Type B pancreatic cell (in vitro differentiated cells): Measurements from ENCODE around the gene FBN1. TPM values are rescaled to one million over a fixed set of nuclear protein-coding genes. Genes with fewer than 3 reads are reported as not detected.

Experiments
- DNase-seq: peaks from one replicate; pipeline ENCODE4 v3.0.0; 2021; ENCODE audit warnings: mixed read lengths; ENCODE audit not compliant: unreplicated experiment; ENCODE audit errors: extremely low spot score
- H3K27ac Mint-ChIP-seq: 2 replicates; pipeline ENCODE4 v1.8.0; 2021; ENCODE audit warnings: mild to moderate bottlenecking, mixed read lengths
- H3K27me3 Mint-ChIP-seq: 2 replicates; pipeline ENCODE4 v1.8.0; 2021; ENCODE audit warnings: mixed read lengths
- H3K36me3 Mint-ChIP-seq: 2 replicates; pipeline ENCODE4 v1.8.0; 2021; ENCODE audit warnings: mixed read lengths
- H3K4me1 Mint-ChIP-seq: one replicate; pipeline ENCODE4 v1.8.0; 2021; ENCODE audit warnings: mixed read lengths; ENCODE audit not compliant: unreplicated experiment
- H3K4me3 Mint-ChIP-seq: 2 replicates; pipeline ENCODE4 v1.8.0; 2021; ENCODE audit warnings: mild to moderate bottlenecking, mixed read lengths
- H3K9me3 Mint-ChIP-seq: 2 replicates; pipeline ENCODE4 v1.8.0; 2021; ENCODE audit warnings: mixed read lengths
- total RNA-seq: library from RNA; stranded (reverse); gene quantifications from 2 replicates; pipeline ENCODE4 v1.2.1, GENCODE V29; 2021; ENCODE audit warnings: low replicate concordance
- TF ChIP-seq, protein P1 (sequence below): fragments of 200-600 bp; sonication (generic); conservative IDR thresholded peaks from 2 replicates; pipeline ENCODE4 v1.5.0; 2021; ENCODE audit warnings: antibody characterized with exemption, mild to moderate bottlenecking

Gene FBN1
- total RNA-seq, 1 donor from 2014 or later, result 58.4 TPM

- Mint-ChIP-seq H3K27me3 (no peaks in the 10 kb centered on the region), H3K4me1 (no peaks in the 10 kb centered on the region), H3K9me3 (no peaks in the 10 kb centered on the region), H3K36me3 (peaks cover 20% of the 10 kb centered on the region), H3K27ac (no peak overlapping the region), H3K4me3 (no peak overlapping the region)
- TF ChIP-seq, protein P1, sequence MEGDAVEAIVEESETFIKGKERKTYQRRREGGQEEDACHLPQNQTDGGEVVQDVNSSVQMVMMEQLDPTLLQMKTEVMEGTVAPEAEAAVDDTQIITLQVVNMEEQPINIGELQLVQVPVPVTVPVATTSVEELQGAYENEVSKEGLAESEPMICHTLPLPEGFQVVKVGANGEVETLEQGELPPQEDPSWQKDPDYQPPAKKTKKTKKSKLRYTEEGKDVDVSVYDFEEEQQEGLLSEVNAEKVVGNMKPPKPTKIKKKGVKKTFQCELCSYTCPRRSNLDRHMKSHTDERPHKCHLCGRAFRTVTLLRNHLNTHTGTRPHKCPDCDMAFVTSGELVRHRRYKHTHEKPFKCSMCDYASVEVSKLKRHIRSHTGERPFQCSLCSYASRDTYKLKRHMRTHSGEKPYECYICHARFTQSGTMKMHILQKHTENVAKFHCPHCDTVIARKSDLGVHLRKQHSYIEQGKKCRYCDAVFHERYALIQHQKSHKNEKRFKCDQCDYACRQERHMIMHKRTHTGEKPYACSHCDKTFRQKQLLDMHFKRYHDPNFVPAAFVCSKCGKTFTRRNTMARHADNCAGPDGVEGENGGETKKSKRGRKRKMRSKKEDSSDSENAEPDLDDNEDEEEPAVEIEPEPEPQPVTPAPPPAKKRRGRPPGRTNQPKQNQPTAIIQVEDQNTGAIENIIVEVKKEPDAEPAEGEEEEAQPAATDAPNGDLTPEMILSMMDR, result no peak
- DNase-seq, result no peak
These were observed 178.7 kb downstream of the FBN1 start for GRCh38 chr15:48466820-48467219.

DNA sequence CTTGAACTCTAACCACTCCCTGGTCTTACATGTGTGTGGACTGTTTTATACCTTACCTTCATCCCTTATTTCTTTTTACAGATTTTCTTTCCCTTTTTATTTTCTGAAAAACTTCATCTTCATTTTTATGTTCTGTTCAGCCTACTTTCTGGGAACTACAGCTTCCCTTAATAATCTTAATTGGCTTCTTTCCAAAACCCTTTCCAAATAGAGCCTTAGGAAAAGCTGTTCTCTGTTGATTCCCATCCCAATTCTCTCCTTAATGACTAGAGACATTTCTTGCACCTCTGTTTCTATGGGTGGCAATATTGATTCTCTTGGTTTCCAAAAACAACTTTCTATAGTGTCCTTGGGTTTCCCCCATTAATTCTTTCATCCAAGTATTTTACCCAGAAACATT is 179.4 kb downstream of the FBN1 start:
- peaks cover 17% of the 10 kb centered on the region for H3K36me3 Mint-ChIP-seq
- no peak overlapping the region for H3K27ac Mint-ChIP-seq

GRCh38 chr15:48465410-48465809 is 180.1 kb downstream of the FBN1 start:
- Mint-ChIP-seq H3K27ac (no peak overlapping the region), H3K27me3 (no peaks in the 10 kb centered on the region), H3K4me3 (no peak overlapping the region), H3K9me3 (no peaks in the 10 kb centered on the region), H3K4me1 (no peaks in the 10 kb centered on the region), H3K36me3 (peaks cover 17% of the 10 kb centered on the region)
- no peak for DNase-seq
- TF ChIP-seq, protein P1, result no peak

More for the DNA sequence above, 179.4 kb downstream of the FBN1 start:
- Mint-ChIP-seq H3K4me3 (no peak overlapping the region), H3K9me3 (no peaks in the 10 kb centered on the region), H3K4me1 (no peaks in the 10 kb centered on the region), H3K27me3 (no peaks in the 10 kb centered on the region)
- TF ChIP-seq, protein P1, result no peak
- DNase-seq, result no peak

- Mint-ChIP-seq H3K4me3 (no peak overlapping the region), H3K4me1 (no peaks in the 10 kb centered on the region), H3K9me3 (no peaks in the 10 kb centered on the region), H3K27ac (no peak overlapping the region), H3K27me3 (no peaks in the 10 kb centered on the region), H3K36me3 (peaks cover 9% of the 10 kb centered on the region)
- TF ChIP-seq, protein P1, result no peak
- no peak for DNase-seq
These were observed 182.1 kb downstream of the FBN1 start for GRCh38 chr15:48463366-48463880.

DNA sequence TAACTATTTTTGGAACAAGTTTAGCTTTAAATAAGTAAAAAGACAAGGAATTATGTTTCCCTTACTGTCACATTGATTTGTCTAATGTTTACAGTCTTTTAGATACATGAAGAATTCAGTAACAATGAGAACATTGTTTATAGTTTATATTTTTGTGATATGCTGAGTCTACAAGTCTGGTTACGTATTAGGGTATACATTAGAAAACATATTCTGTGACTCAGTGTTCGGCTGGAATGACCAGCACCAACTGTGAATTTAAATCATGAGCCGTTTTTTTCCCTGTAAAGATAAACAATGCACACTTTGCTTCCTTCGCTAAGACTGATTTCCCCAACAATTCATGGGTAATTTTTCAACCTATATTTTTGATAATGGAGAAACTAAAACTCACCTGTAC is 182.8 kb downstream of the FBN1 start:
- Mint-ChIP-seq H3K4me1 (no peaks in the 10 kb centered on the region), H3K27ac (no peak overlapping the region), H3K36me3 (peaks cover 6% of the 10 kb centered on the region), H3K4me3 (no peak overlapping the region), H3K9me3 (no peaks in the 10 kb centered on the region), H3K27me3 (no peaks in the 10 kb centered on the region)
- DNase-seq, result no peak
- TF ChIP-seq, protein P1, result no peak
